ENCODE data around the gene NR4A3. TPM values are rescaled to one million over a fixed set of nuclear protein-coding genes. Genes with fewer than 3 reads are reported as not detected.

NR4A3 gene
- total and polyA plus RNA-seq, 9 of the 15 experiments (the other 6 are each of a cell fraction or from before 2014, with no cell fraction given) = 0.04 to 0.07 TPM; not detected in 7

GRCh38 chr9:99811172-99811571 is 10.5 kb upstream of the NR4A3 start:
- ATAC-seq (no peak), FAIRE-seq (peak; percentile 6), DNase-seq (ENCODE audit: extremely low read depth in 1 of 4, low spot score in 3 of 4) (no peak)
- H3K79me2 ChIP-seq (ENCODE audit: control insufficient read depth, insufficient read depth, low read length) = no peaks in the 10 kb centered on the region
- H3K9me3 ChIP-seq (replicated peaks; ENCODE audit: control insufficient read depth, insufficient read depth, low read depth, low read length) = no peaks in the 10 kb centered on the region
- peaks cover 0 to 9% of the 10 kb centered on the region in 2 experiments; a peak in 2 of 5 replicates for H3K4me1 ChIP-seq (replicated peaks in 1 of 2; ENCODE audit: control insufficient read depth in 2 of 2, insufficient read depth in 2 of 2, low read length in 2 of 2)
- H3K36me3 ChIP-seq (ENCODE audit: control insufficient read depth, insufficient read depth, low read length) = no peaks in the 10 kb centered on the region
- no peak overlapping the region for H3K9ac ChIP-seq (ENCODE audit: insufficient read depth in 1 of 2, low read depth in 2 of 2, low read length in 2 of 2)
- no peak overlapping the region for H3K27ac ChIP-seq (ENCODE audit: extremely low read depth, low read depth, low read length)
- H3K27me3 ChIP-seq (ENCODE audit: control insufficient read depth in 2 of 2, insufficient read depth in 2 of 2, low read length in 2 of 2) = no peaks in the 10 kb centered on the region
- POLR2A ChIA-PET = interaction anchor here (1.1 to 1.2 kb wide), 2 partner anchors 8 to 600 kb away, joined by 3 to 4 read pairs; no protein-coding TSS in a partner anchor
- H4K20me1 ChIP-seq (replicated peaks; ENCODE audit: control insufficient read depth, insufficient read depth, low read length) = no peaks in the 10 kb centered on the region
- no TSS peak for BruUV-seq (replicated peaks)
- in situ Hi-C loops (cut with MboI) (loop anchor here (5.0 kb wide), 1 partner anchor 411 kb away; no protein-coding TSS in a partner anchor), intact Hi-C loops (cut with micrococcal nuclease) (loop anchor here (10.0 kb wide), 1 partner anchor 514 kb away; no protein-coding TSS in a partner anchor)
- no peak overlapping the region for H3K4me3 ChIP-seq
- CTCF ChIA-PET (ENCODE audit: low intra/inter-chr PET ratio) = interaction anchor here (0.7 kb wide), 1 partner anchor 1035 kb away, joined by 4 read pairs; no protein-coding TSS in a partner anchor
- H2AFZ ChIP-seq (ENCODE audit: low read depth, low read length) = no peak overlapping the region
- no peak overlapping the region for H3K4me2 ChIP-seq (ENCODE audit: insufficient read depth, low read length)
- WGBS (ENCODE audit: insufficient coverage, low coverage, missing lambda C conversion rate) = 0% methylated on average over 1 of the region's 1 CpG
- H3K9me1 ChIP-seq (ENCODE audit: control insufficient read depth, insufficient read depth, low read length) = no peaks in the 10 kb centered on the region
- no peak for TF ChIP-seq KLF1 (tag; IDR thresholded peaks at IDR 0.05)

- BruUV-seq (replicated peaks) = no TSS peak
- ATAC-seq (no peak), FAIRE-seq (no peak), DNase-seq (ENCODE audit: extremely low read depth in 1 of 4, low spot score in 3 of 4) (no peak)
- H3K27ac ChIP-seq (ENCODE audit: extremely low read depth, low read depth, low read length) = no peak overlapping the region
- no peak overlapping the region for H2AFZ ChIP-seq (ENCODE audit: low read depth, low read length)
- H3K4me1 ChIP-seq (replicated peaks in 1 of 2; ENCODE audit: control insufficient read depth in 2 of 2, insufficient read depth in 2 of 2, low read length in 2 of 2) = peaks cover 0 to 9% of the 10 kb centered on the region in 2 experiments; a peak in 3 of 5 replicates
- no peaks in the 10 kb centered on the region for H3K79me2 ChIP-seq (ENCODE audit: control insufficient read depth, insufficient read depth, low read length)
- H3K4me2 ChIP-seq (ENCODE audit: insufficient read depth, low read length) = no peak overlapping the region
- H3K9me3 ChIP-seq (replicated peaks; ENCODE audit: control insufficient read depth, insufficient read depth, low read depth, low read length) = no peaks in the 10 kb centered on the region
- no peaks in the 10 kb centered on the region for H4K20me1 ChIP-seq (replicated peaks; ENCODE audit: control insufficient read depth, insufficient read depth, low read length)
- H3K36me3 ChIP-seq (ENCODE audit: control insufficient read depth, insufficient read depth, low read length) = no peaks in the 10 kb centered on the region
- ChIA-PET POLR2A (interaction anchor here (1.2 kb wide), 1 partner anchor 7 kb away, joined by 3 read pairs; no protein-coding TSS in a partner anchor), CTCF (ENCODE audit: low intra/inter-chr PET ratio) (interaction anchor here (0.7 kb wide), 1 partner anchor 1036 kb away, joined by 4 read pairs; no protein-coding TSS in a partner anchor)
- 84% methylated on average over 8 of the region's 8 CpGs for WGBS (ENCODE audit: insufficient coverage, low coverage, missing lambda C conversion rate)
- no peak overlapping the region for H3K4me3 ChIP-seq
- H3K9me1 ChIP-seq (ENCODE audit: control insufficient read depth, insufficient read depth, low read length) = no peaks in the 10 kb centered on the region
- intact Hi-C loops (cut with micrococcal nuclease) (loop anchor here (10.0 kb wide), 1 partner anchor 513 kb away; no protein-coding TSS in a partner anchor), in situ Hi-C loops (cut with MboI) (loop anchor here (5.0 kb wide), 1 partner anchor 411 kb away; no protein-coding TSS in a partner anchor)
- no peak overlapping the region for H3K9ac ChIP-seq (ENCODE audit: insufficient read depth in 1 of 2, low read depth in 2 of 2, low read length in 2 of 2)
- H3K27me3 ChIP-seq (ENCODE audit: control insufficient read depth in 2 of 2, insufficient read depth in 2 of 2, low read length in 2 of 2) = no peaks in the 10 kb centered on the region
- TF ChIP-seq DMBX1 (CRISPR knock-in tag; IDR thresholded peaks at IDR 0.05; ENCODE audit: borderline replicate concordance) = no peak
- no peak for TF ChIP-seq JUN (IDR thresholded peaks at IDR 0.05; ENCODE audit: borderline replicate concordance, low read depth, low read length)
- TF ChIP-seq JUN (CRISPR knock-in tag; IDR thresholded peaks at IDR 0.05; ENCODE audit: borderline replicate concordance) = no peak
- no peak for TF ChIP-seq IRF2 (CRISPR knock-in tag; IDR thresholded peaks at IDR 0.05)
- TF ChIP-seq ZNF277 (CRISPR knock-in tag; IDR thresholded peaks at IDR 0.05; ENCODE audit: borderline replicate concordance) = no peak
- no peak for TF ChIP-seq ZNF778 (CRISPR knock-in tag; IDR thresholded peaks at IDR 0.05)
- TF ChIP-seq EP300 (IDR thresholded peaks at IDR 0.05; ENCODE audit: low read length) = no peak
- no peak for TF ChIP-seq HDAC2 (IDR thresholded peaks at IDR 0.05)
- TF ChIP-seq ZNF121 (CRISPR knock-in tag; conservative IDR thresholded peaks at IDR 0.05) = no peak
- no peak for TF ChIP-seq FOXP1 (CRISPR knock-in tag; IDR thresholded peaks at IDR 0.05)
- TF ChIP-seq THRB (CRISPR knock-in tag; conservative IDR thresholded peaks at IDR 0.05) = no peak
These were observed 9.9 kb upstream of the NR4A3 start for GRCh38 chr9:99811598-99812383.
